Measurements from ENCODE around the gene B3GALNT2.
A peak's percentile ranks its signal among the peaks of the same experiment; 100 is the strongest.

The B3GALNT2 gene

DNA sequence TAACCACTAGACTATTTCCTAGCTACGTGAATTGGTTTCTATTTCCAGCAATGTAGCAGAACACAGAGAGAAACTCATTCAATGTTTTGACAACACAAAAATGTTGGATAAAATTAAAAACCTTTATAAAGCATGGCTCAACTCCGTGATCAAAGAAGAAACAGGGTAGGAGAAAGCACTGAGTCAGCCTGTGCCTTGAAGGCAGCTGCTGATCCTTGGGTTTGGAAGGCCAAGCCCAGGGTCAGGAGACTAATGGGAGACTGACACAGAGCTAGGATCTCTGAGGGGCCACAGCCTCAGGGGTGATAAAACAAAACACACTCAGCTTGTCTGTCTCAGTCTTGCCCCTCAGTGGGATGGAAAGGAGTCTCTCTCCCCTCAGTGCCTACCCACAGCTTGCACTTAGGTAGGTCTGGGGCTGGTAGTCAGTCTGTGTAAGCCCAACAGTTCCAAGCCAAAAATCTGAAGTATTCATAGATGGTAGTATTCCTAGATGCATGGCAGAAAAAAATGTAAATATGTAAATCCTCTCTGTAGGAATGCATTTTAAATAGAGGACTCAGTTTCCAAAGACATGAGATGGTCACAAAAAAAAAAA lies 53.3 kb downstream of the B3GALNT2 start:
- DNase-seq = no peak

DNA sequence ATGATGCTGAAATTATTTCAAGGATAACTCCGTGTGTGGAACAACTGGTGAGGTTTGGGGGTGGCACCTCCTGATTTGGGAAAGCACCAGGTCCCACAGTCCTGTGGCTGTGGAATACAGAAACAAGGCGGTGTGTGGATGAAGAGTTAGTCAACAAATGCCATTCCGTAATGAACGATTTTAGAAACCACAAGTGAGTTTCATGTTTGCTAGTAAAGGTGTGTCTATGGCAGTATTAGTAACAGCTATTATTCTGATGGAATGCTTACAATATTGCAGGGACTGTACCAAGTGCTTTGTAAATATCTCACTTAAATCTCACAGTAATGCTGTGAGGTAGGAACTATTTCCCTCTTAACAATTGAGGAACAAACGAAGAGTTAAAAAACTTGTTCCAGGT lies 53.8 kb downstream of the B3GALNT2 start:
- no peak for DNase-seq

DNA sequence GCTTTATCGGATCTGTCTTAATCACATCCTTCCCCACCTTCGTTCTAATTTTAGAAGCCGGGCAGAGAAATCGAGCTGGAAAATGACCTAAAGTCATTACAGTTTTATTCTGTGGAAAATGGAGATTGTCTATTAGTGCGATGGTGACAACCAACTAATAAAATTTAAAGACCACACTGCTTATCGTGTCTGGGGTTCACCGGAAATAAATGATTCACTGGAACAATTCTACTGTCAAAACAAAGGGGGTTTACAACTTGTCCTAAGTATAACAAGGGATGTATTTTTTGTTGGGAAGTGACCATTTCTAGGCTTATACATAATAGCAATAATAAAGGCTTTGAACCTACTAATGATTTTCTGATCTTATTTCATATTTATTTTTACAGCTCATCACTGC lies 55.6 kb downstream of the B3GALNT2 start:
- DNase-seq = no peak

DNA sequence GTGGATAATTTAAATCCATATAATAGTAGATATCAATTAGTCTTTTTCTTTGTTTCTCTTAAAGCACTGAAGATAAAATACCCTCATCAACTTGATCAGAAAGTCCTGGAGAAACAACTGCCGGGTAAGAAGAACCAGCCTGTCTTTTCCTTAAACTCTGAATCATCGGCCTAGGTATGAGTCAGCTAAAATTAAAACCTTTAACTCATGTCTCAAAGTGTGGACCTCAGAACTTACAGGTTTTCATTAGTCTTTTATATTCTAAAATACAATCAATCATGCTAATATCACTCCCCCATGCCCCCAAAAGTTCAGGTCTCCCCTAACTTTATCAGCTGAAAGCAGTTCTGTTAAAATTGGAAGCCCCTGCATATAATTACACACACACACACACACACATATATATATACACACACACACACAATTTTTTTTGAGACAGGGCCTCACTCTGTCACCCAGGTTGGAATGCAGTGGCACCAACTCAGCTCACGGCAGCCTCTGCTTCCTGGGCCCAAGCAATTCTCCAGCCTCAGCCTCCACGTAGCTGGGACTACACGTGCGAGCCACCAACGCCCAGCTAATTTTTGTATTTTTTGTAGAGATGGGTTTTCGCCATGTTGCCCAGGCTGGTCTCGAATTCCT lies 61.3 kb downstream of the B3GALNT2 start:
- no peak for DNase-seq

DNA sequence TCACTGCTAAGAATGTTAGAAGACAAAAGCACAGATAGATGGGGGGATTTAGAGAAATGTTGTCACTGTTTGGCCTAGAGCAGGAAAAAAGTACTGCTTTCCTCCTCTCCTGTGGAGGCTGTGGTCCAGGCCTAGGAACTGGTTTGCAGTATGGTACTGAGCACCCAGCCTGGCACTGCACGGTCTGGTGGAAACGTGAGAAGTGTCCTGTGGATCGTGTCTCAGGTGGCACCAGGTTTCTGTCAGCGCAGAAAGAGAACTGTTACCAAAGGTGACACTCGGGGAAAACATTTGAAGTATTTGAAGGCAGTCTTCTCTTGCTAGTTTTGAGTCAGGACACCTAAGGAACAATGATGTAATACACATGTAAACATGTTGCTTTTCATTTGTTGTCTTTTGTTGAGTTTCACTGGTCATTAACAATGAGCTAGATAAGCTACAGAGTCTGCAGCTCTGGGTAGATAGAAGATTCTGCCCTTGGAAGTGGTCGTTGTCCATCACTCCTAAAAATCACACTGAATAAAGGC lies 63.0 kb downstream of the B3GALNT2 start:
- DNase-seq = no peak

DNA sequence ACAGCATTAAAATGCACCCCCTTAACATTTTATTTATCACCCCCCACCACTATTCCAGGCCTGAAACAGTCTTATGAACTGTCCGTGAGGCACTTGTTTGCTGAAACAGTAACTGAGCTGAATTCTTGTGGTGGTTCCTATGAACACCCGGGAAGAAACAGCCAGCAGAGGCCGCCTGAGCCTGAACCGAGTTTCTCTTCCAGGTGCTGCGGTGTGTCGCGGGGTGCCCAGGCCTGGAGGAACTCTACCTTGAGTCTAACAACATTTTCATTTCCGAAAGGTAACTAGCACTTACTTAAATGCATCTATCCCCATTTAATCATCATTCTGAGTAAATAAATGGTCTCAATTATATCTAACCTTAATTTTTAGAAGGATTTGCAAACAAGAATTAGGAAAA lies 70.3 kb downstream of the B3GALNT2 start:
- DNase-seq = no peak

DNA sequence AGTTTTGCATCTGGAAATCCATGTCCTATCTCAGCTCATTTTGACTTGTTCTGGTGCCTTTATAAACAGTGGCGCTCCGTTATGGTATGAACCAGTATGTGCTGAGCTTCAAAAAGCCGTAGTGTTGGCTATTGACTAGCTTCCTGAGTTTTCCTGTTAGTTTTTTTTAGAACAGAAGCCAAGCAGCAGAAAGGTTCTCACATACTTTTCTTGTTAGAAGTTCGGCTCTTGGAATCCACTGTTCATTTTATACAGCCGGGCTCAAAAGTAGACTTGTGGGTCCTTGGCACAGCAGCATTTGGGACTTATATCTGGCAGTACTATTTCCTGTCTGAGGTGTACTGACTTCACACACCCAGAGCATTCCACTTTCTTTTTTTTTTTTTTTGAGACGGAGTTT lies 73.3 kb downstream of the B3GALNT2 start:
- no peak for DNase-seq

DNA sequence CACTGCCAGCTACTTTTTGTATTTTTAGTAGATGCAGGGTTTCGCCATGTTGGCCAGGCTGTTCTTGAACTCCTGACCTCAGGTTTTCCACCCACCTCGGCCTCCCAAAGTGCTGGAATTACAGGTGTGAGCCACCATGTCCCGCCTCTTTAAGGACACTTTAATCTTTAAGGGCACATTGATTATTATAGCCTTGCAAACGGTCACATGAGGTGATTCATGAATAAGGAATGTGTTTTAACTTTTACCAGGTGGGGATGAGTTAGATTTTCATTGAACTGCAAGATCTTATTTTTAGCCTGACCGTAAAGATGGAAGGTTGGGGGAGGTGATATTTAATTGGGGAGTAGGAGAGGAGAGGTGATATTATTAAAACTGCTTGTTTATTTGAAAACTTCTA lies 75.1 kb downstream of the B3GALNT2 start:
- no peak for DNase-seq

DNA sequence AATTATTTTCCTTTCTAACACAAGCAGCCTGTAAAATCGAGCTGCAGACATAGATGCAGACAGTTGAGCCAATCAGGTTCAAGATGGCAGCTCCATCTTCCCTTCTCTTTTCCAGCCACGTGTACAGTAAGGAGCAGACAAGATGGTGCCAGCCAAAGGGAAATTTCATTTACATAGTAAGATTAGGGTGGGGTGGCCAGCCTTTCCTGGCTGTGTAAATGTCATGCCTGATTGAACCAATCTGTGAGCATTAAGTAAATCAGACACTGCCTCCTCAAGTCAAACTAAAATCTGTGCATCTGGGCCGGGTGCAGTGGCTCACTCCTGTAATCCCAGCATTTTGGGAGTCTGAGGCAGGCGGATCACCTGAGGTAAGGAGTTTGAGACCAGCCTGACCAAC lies 76.8 kb downstream of the B3GALNT2 start:
- DNase-seq = no peak

DNA sequence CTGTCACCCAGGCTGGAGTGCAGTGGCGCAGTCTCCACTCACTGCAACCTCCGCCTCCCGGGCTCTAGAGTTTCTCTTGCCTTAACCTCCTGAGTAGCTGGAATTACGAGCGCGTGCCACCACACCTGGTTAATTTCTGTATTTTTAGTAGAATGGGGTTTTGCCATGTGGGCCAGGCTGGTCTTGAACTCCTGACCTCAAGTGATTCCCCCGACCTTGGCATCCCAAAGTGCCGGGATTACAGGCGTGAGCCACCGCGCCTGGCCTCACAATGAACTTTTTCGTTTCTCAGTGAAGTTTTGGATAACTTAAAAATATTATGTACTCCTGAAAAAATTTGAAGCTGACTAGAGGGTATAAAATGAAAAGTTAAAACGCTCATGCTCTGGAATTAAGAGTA lies 77.6 kb downstream of the B3GALNT2 start:
- DNase-seq = no peak

DNA sequence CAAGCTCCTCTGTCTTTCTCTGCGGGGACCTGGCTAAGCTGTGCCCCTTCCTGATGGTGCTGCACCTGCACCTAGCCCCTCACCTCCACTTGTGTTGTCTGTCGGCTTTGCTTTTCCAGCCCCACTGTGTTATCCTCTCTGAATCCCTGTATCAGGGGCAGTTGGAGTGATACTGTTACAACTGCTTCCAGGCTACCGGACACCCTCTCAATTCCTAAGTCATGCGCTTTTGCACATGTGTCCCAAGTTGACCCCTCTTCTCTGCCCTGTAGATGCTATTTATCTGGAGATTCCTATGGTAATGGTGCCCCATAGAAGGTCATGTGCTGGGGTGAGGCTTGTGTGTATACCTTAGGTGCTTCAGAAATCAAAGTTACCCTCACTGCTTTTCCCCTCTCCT lies 78.1 kb downstream of the B3GALNT2 start:
- no peak for DNase-seq

DNA sequence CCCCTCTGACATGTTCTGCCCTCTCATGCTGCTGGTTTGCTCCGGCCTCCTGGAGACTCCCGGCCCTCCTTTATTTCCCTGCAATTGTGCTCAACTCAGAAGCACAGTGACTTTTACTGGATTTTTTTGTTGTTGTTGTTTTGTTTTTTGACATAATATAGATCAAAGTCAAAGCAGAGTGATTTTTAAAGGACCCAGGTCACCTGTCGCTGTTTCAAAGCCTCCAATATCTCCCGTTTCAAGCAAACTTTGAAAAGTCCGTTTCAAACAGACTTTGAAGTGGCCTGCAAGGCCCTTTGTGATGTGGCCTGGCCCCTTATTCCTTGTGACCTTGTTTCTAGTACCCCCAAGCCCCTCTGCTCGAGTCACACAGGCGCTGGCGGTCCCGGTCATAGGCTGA lies 78.9 kb downstream of the B3GALNT2 start:
- no peak for DNase-seq

DNA sequence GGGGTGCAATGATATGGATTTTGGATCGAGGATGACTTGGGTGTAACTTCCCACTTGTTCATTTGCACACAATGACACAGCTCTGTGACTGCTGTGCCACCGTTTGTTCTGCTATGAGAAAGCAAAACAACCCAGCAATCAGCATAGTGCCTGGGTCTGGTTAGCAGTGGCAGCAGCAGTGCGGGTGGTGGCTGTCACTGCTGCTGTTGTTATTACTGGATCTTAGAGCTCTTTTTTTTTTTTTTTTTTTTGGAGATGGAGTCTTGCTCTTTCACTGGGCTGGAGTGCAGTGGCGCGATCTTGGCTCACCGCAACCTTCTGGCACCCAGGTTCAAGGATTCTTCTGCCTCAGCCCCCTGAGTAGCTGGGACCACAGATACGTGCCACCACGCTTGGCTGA lies 80.2 kb downstream of the B3GALNT2 start:
- DNase-seq = no peak

DNA sequence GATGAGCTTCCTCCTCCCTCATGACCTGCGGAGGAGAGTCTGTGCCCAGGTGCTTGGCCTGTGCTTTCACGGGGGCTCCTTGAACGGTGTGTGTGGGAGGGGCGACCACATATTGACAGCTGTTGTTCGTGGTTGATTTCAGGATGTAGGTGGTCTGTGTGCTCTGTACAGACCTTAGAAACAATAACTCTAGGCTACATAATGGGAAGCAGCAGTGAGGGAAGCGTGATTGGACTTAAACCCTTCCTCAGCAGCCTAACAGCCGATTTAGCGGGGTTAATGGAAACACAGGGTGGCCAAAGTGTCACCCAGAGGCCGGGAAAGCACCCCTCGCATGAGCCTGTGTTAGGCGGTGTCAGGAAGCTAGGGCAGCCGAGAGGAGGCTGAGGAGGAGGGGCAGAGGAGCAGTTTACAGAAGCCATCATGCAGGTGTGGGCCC lies 81.0 kb downstream of the B3GALNT2 start:
- DNase-seq = no peak

DNA sequence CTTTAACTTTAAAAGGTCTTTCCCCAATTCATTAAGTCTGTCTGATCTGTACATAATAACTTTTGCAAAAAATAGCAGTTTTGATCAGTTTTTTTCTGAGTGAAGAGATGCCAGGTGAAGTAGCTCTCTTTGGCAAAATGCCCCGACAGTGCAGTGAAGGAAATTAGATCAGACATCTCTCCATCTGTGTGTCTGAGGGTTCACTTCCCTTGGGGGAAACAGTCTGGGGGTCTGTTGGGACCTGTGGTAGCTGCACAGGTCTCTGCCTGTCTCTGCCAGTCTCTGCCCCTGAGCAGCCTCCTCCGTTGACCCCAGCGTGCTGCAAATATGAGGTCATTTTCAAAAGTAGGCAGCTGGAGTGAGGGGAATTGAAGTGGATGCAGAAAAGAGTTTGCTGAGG lies 82.5 kb downstream of the B3GALNT2 start:
- no peak for DNase-seq

DNA sequence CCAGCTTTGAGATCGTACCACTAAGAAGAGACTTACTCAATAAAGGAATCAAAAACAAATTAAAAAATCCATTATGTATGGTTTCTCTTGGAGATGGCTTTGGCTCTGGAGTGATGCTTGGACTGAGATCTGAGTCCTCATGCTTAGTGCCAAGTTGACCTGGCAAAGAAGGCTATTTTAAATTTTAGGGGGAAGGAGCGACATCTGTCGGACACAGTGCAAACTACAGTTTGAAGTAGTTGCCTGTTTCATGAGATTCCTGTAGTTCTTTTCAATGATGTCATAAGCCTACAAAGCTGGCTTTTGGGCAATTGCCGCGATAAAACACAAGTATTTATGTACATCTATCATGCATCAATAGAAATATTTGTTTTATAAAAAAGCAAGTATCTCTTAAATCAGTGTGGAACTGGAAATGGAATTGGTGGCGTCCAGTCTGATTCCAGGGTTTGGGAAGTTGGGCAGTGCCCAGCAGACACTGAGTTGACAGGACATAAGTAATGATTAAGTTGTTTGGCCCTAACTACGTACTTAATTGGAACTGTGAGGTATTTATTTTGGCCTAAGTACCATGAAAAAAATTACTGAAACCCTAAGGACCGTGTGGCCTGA lies 87.1 kb downstream of the B3GALNT2 start:
- peak; percentile 18 for DNase-seq

DNA sequence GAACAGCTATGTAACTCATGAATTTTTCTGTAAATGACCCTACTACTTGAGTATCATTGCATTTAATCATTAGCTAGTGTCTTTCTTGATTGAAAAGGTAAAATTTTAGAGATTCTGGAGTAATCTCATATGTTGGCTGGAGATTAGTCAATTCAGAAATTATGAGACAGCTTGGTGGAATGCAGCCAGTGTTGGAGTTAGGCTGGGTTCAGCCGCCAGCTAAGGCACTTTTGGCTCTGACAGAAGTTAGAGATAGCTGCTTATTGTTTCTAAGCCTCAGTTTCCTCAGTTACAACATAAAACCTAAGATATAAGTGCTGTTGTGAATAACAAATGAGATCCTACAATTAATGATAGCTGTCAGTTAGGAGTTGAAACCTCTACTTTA lies 87.6 kb downstream of the B3GALNT2 start:
- DNase-seq = no peak

DNA sequence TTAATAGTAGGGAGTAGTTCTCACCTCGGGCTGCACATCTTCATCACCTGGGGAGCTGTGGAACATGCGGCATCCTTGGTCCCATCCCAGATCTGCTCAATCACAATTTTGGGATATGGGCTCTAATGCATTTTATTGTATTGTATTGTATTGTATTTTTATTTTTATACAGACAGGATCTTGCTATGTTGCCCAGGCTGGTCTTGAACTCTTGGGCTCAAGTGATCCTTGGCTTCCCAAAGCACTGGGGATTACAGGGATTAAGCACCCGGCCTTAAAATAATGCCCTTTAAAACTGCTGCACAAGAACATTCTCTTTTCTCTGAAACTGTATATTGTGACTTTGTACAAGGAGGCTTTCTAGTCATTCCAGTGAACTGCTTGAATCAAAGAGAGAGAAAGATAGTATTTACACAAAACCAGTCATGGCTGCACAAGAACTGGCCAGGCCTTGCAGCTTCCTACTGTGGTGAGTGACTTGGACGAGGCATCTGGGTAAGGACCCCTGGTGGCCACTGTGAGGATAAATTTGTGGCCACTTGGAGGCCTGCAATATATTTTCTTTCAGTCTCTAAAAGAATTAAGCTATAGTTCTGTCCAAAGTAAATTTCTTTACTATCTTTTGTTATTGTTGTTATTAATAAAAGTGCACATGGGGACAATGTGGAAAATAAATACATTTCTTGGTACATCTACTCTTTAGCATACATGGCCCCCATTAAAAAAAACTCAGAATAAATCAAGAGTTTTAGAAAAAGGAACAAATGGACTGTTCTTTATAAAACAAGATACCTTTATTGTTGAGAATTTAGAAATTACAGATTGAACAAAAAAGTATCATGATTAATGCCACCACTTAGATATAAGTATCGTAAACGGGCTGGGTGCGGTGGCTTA lies 89.0 kb downstream of the B3GALNT2 start:
- peak; percentile 38 for DNase-seq

DNA sequence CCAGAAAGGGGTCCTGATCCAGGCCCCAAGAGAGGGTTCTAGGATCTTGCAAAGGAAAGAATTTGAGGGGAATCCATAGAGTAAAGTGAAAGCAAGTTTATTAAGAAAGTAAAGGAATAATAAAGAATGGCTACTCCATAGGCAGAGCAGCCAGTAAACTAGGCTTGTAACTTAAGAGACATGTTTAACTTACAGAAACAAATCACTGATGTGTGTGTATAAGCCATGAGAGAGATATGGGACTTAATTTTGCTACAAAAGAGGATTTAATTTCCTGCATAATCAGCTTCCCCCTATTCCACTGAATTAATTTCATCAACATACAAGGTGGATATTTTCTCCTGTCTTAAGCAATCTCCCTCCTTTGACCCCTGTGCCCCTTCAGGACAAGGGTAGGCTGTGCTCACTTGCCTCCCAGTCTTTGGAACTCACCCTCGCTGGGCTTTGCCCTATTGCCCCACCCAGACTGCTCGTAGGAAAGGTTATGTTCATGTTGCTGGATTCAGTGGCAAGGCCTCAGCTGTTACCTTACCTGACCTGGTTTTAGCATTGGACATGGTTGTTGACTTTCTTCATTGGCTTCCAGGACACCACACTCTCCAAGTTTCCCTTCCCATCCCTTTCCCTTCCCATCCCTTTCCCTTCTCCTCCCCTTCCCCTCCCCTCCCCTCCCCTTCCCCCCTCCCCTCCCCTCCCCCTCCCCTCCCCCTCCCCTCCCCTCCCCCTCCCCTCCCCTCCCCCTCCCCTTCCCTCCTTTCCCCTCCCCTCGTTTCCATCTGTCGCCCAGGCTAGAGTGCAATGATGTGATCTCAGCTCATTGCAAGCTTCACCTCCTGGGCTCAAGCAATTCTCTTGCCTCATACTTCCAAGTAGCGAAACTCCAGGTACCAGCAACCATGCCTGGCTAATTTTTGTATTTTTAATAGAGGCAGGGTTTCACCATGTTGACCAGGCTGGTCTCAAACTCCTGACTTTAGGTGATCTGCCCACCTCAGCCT lies 92.5 kb downstream of the B3GALNT2 start:
- DNase-seq = no peak

DNA sequence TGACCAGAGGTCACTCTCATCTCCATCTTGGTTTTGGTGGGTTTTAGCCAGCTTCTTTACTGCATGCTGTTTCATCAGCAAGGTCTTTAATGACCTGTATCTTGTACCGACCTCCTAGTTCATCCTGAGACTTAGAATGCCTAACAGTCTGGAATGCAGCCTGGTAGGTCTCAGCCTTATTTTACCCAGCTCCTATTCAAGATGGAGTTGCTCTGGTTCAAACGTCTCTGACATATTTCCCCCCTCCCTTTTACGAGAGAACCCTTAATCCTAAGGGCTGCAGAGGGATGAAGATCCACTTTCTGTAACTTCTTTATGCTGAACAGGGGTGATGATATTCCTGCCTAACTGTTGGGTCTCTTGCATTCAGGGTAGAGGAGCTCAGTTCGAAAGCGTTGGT lies 93.8 kb downstream of the B3GALNT2 start:
- no peak for DNase-seq

DNA sequence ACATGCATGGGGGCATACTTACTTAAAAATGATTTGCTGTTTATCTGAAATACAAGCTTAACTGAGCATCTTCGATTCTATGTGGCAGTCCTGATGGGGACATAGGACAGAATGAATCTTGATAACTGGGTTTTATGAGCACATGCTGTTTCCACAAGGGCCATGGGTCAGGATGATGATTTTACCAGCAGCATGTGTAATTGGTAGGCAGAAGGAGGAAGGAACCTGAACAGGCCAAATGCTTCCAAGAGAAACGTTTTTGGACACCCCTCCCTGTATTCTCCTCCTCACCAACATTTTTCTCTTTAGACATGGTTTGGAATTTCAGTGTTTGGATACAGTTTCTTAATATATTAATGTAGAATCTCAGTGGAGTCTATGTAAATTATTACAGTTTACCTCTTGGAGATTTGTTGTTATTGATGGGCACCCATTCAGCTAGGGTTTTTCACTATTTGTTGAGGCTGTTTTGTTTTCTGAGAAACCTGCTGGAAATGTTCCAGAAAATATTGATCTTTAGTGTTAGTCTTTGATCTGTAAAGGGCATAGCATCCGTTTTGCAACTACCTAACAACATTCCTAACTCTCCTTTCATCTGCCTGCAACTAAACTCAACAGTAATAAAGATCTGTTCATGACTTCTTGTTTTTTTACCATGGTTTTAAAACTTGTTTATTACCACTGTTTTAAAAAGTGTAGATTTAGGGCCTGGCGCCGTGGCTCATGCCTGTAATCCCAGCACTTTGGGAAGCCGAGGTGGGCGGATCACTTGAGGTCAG lies 95.0 kb downstream of the B3GALNT2 start:
- DNase-seq = no peak
